Raji (cell line): ENCODE results near the gene BET1.

Experiments used
- POLR2A ChIP-seq: IDR thresholded peaks from 2 replicates; pipeline ENCODE4 v1.6.1; 2011; ENCODE audit warnings: low read depth, low read length, control low read depth; ENCODE audit not compliant: insufficient read depth

The BET1 gene

GRCh38 chr7:93945083-93945482, 59.1 kb downstream of the BET1 start:
- no peak for TF ChIP-seq POLR2A

GRCh38 chr7:93944673-93945072, 59.5 kb downstream of the BET1 start:
- TF ChIP-seq POLR2A, result no peak

- TF ChIP-seq POLR2A, result no peak
These were observed 60.2 kb downstream of the BET1 start for GRCh38 chr7:93943816-93944540.
